ENCODE data around the gene LRRC15. TPM values are rescaled to one million over a fixed set of nuclear protein-coding genes. Genes with fewer than 3 reads are reported as not detected.

Gene LRRC15
- total RNA-seq, 1 experiment from 2014 or later, result 0.07 TPM

GRCh38 chr3:194333212-194333980 lies 36.1 kb downstream of the LRRC15 start:
- CTCF ChIA-PET, result interaction anchor here (0.5 to 4.2 kb wide), 23 partner anchors 9 to 263 kb away, joined by 3 to 37 read pairs (median 4); partner anchors contain the start of genes CPN2 and GP5
- peaks cover 34% of the 10 kb centered on the region for H3K27me3 Mint-ChIP-seq (ENCODE audit: low read depth)
- peak overlapping the region; percentile 69 for H3K4me3 Mint-ChIP-seq
- peak; percentile 95 for DNase-seq (ENCODE audit: low spot score)
- H3K27ac Mint-ChIP-seq, result no peak overlapping the region
- peak; percentile 87 for ATAC-seq
- no peaks in the 10 kb centered on the region for H3K36me3 Mint-ChIP-seq
- no peaks in the 10 kb centered on the region for H3K9me3 Mint-ChIP-seq
- peaks cover 38% of the 10 kb centered on the region for H3K4me1 Mint-ChIP-seq
- POLR2A ChIA-PET, result no interaction called here
- TF ChIP-seq KAT7 (CRISPR knock-in tag; IDR thresholded peaks at IDR 0.05; ENCODE audit: borderline replicate concordance) (no peak), PRRX2 (CRISPR knock-in tag; IDR thresholded peaks at IDR 0.05) (no peak), CREB1 (CRISPR knock-in tag; IDR thresholded peaks at IDR 0.05) (peak; percentile 91), NFATC4 (CRISPR knock-in tag; IDR thresholded peaks at IDR 0.05) (no peak), ZSCAN18 (CRISPR knock-in tag; IDR thresholded peaks at IDR 0.05) (no peak), ATF3 (CRISPR knock-in tag; conservative IDR thresholded peaks at IDR 0.05) (no peak), NFYB (CRISPR knock-in tag; conservative IDR thresholded peaks at IDR 0.05; ENCODE audit: low read depth) (0 out of 2 replicates have a peak, but pooled peaks have one; percentile 23), ERG (CRISPR knock-in tag; IDR thresholded peaks at IDR 0.05) (no peak), ETV6 (CRISPR knock-in tag; IDR thresholded peaks at IDR 0.05) (peak; percentile 50; the same call in 1 of the 2 replicates), ZNF423 (CRISPR knock-in tag; IDR thresholded peaks at IDR 0.05) (no peak), MAX (CRISPR knock-in tag; IDR thresholded peaks at IDR 0.05) (peak; percentile 96), CBFB (CRISPR knock-in tag; IDR thresholded peaks at IDR 0.05; ENCODE audit: low read depth) (no peak), ATF1 (CRISPR knock-in tag; IDR thresholded peaks at IDR 0.05) (peak; percentile 58; the same call in 1 of the 2 replicates), ZBTB21 (CRISPR knock-in tag; IDR thresholded peaks at IDR 0.05; ENCODE audit: borderline replicate concordance) (0 out of 2 replicates have a peak, but pooled peaks have one; percentile 12), FOXP1 (CRISPR knock-in tag; IDR thresholded peaks at IDR 0.05; ENCODE audit: borderline replicate concordance) (peak; percentile 92; the same call in 1 of the 2 replicates), ZNF219 (CRISPR knock-in tag; IDR thresholded peaks at IDR 0.05; ENCODE audit: borderline replicate concordance) (no peak), FOXK1 (CRISPR knock-in tag; IDR thresholded peaks at IDR 0.05) (peak; percentile 71; the same call in 1 of the 2 replicates), MXD4 (CRISPR knock-in tag; IDR thresholded peaks at IDR 0.05; ENCODE audit: borderline replicate concordance) (no peak), ARID4B (CRISPR knock-in tag; IDR thresholded peaks at IDR 0.05; ENCODE audit: borderline replicate concordance) (0 out of 2 replicates have a peak, but pooled peaks have one; percentile 47), ZNF138 (CRISPR knock-in tag; conservative IDR thresholded peaks at IDR 0.05) (no peak), NR2C2 (CRISPR knock-in tag; IDR thresholded peaks at IDR 0.05) (peak; percentile 74; the same call in 1 of the 2 replicates), CREM (CRISPR knock-in tag; IDR thresholded peaks at IDR 0.05) (peak; percentile 4; the same call in 1 of the 2 replicates), HMGA2 (CRISPR knock-in tag; IDR thresholded peaks at IDR 0.05) (no peak), MLX (CRISPR knock-in tag; IDR thresholded peaks at IDR 0.05) (0 out of 2 replicates have a peak, but pooled peaks have one; percentile 22), E2F5 (CRISPR knock-in tag; IDR thresholded peaks at IDR 0.05) (0 out of 2 replicates have a peak, but pooled peaks have one; percentile 39), NR1H2 (CRISPR knock-in tag; IDR thresholded peaks at IDR 0.05) (no peak), USF1 (CRISPR knock-in tag; IDR thresholded peaks at IDR 0.05) (peak; percentile 59; the same call in 1 of the 2 replicates), SOX15 (CRISPR knock-in tag; IDR thresholded peaks at IDR 0.05) (no peak)

All from WTC11 (cell line).